ENCODE data around the gene ENTPD6.
"Not testable (repeated sequence)": the region's sequence is repeated elsewhere in the genome, so short reads cannot be mapped to it uniquely, and the experiment has no call there.

Gene ENTPD6

DNA sequence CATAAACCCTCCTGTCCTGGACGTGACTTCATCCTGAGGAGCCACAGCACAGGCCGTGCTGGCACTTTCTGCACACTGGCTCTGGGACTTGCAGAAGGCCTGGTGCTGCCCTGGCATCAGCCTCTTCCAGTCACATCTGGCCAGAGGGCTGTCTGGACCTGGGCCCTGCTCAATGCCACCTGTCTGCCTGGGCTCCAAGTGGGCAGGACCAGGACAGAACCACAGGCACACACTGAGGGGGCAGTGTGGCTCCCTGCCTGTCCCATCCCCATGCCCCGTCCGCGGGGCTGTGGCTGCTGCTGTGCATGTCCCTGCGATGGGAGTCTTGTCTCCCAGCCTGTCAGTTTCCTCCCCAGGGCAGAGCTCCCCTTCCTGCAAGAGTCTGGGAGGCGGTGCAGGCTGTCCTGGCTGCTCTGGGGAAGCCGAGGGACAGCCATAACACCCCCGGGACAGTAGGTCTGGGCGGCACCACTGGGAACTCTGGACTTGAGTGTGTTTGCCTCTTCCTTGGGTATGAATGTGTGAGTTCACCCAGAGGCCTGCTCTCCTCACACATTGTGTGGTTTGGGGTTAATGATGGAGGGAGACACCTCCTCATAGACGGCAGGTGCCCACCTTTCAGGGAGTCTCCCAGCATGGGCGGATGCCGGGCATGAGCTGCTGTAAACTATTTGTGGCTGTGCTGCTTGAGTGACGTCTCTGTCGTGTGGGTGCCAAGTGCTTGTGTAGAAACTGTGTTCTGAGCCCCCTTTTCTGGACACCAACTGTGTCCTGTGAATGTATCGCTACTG lies 30.3 kb downstream of the ENTPD6 start:
- no peak for DNase-seq

- no peak for DNase-seq
Observed at GRCh38 chr20:25226433-25227316, 31.2 kb downstream of the ENTPD6 start.

DNA sequence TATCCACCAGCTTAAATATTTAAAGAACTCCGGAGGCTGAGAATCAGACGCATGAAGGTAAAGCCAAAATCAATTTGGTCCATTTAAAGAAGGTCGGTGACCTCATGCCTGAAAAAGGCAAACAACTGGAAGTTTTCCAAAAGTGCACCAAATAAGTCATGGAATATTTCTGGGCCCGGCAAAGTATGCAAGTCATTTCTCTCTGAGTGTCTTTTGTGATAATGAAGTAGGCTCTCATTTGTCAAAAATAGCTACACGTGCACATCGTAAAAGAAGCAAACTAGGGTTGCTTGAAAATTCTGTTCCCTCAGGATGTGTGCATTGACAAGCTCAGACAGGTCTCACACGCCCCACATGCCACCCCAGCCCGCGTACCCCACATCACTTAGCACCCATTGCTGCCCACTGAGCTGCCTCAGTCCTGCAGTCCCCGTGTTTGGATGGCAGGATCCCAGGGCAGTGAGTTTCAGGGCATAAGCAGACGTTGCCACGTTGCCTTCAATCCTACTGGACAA lies 31.9 kb downstream of the ENTPD6 start:
- no peak for DNase-seq

GRCh38 chr20:25229486-25230165 lies 34.1 kb downstream of the ENTPD6 start:
- DNase-seq, result no peak

DNA sequence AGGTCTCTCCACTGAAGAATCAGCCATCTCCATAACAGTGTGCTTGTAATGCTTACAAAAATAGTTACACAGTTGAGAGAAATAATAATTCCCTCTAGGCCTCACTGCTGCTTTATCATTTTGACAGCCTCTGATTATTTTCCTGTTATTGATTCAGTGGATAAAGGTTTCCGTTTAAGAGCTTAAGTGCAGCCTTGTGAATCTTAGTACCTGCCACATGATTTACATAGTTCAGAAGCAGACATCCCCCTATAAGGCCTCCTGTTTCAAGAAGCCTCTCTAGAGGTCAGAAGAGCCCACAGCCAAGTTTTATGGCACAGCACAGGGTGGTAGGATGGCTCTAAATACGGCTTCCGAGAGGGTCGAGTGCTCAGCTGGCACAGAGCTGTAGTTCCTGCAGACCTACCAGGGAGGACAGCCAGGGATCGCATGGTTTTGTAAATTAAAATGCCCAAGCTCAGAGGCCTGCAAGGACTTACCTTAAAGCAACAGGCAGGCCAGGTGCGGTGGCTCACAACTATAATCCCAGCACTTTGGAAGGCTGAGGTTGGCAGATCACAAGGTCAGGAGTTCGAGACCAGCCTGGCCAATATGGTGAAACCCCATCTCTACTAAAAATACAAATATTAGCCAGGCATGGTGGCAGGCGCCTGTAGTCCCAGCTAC lies 34.8 kb downstream of the ENTPD6 start:
- DNase-seq, result no peak

DNA sequence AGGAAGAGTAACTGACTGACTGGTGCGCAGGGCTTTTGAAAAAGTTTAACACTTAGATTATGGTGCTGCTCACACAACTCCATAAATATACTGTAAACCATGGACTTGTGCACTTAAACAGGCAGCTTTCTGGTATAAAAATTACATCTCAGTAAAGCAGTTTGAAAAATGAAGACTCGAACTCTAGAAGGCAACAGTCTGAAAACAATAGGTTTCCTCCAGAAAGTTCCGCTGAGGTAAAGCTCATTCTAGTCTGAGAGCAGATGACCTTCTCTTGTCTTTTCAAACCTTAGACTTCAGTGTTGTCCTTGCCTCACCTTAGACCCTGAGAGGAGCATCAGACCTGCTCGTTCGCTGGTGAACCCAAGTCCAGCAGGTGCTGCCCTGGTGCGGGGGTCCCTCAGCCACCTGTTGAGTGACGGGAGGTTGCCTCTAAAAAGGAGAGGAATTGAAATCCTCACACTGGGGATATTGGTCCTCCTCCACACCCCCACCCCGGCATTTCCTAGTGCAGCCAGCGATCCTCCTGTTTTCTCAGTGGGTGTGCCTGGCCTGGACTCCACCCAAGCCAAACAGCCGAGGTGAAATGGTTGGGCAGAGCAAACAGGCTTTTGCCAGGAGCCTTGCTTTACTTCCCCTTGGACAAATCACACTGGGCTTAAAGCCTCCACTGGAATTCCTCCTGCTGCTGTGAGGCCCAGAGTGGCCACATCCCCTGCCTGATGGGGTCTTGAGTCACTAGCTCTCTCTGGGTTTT lies 37.7 kb downstream of the ENTPD6 start:
- DNase-seq, result peak; percentile 55

DNA sequence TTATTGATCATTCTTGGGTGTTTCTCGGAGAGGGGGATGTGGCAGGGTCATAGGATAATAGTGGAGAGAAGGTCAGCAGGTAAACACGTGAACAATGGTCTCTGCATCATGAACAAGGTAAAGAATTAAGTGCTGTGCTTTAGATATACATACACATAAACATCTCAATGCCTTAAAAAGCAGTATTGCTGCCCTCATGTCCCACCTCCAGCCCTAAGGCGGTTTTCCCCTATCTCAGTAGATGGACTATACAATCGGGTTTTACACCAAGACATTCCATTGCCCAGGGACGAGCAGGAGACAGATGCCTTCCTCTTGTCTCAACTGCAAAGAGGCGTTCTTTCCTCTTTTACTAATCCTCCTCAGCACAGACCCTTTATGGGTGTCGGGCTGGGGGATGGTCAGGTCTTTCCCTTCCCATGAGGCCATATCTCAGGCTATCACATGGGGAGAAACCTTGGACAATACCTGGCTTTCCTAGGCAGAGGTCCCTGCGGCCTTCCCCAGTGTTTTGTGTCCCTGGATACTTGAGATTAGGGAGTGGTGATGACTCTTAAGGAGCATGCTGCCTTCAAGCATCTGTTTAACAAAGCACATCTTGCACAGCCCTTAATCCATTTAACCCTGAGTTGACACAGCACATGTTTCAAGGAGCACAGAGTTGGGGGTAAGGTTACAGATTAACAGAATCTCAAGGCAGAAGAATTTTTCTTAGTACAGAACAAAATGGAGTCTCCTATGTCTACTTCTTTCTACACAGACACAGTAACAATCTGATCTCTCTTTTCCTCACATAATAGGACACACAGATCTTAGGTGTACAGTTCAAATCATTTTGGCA lies 38.7 kb downstream of the ENTPD6 start:
- not testable (repeated sequence) for DNase-seq

GRCh38 chr20:25236450-25237304 lies 41.2 kb downstream of the ENTPD6 start:
- DNase-seq, result no peak

- no peak for DNase-seq
Observed at GRCh38 chr20:25237610-25238318, 42.3 kb downstream of the ENTPD6 start.

- DNase-seq, result no peak
Observed at GRCh38 chr20:25238319-25239037, 43.0 kb downstream of the ENTPD6 start.

DNA sequence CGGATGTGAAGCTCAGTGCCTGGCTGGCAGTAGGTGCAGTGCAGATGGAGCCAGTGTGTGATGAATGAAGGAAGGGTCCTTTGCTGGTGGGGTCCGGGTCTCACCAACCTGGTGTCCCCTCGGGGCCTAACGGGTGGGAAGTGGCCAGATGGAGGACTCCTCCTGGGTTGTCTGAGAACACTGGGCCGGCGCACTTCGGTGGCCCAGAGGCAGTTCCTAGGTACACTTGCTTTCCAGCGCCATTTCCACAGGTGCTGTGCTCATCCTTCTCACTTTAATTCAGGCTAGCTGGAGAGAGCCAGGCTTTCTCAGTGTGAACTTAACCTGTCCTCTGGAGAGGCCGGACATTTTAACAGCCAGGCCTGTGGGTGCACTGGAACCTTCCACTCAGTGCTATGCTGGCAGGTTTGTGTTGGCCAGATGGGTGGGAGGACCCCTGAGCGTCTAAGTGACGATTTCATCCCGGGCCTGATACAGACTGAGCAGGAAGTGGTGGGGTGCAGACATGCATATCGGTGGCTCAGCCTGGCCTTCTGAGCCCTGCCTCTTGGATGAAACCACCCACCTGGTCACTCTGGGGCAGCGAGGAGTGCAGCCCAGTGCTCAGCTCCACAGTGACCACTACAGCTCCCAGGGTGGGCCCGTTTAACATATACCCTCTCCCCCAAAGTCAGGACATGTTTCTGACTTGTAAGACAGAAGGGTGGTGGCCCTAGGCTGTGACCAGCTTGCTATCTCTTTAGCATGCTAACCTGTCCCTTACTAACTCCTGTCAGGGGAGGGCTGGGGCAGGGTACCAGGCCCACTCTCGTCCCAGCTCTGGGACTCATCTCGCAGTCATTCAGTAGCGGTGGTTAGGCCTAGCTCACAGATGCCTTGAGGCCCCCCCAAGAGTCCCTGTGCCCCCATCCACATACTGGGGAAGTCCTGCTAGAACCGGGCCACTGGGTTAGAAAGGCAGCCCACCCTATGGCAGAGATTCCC lies 44.2 kb downstream of the ENTPD6 start:
- no peak for DNase-seq

DNA sequence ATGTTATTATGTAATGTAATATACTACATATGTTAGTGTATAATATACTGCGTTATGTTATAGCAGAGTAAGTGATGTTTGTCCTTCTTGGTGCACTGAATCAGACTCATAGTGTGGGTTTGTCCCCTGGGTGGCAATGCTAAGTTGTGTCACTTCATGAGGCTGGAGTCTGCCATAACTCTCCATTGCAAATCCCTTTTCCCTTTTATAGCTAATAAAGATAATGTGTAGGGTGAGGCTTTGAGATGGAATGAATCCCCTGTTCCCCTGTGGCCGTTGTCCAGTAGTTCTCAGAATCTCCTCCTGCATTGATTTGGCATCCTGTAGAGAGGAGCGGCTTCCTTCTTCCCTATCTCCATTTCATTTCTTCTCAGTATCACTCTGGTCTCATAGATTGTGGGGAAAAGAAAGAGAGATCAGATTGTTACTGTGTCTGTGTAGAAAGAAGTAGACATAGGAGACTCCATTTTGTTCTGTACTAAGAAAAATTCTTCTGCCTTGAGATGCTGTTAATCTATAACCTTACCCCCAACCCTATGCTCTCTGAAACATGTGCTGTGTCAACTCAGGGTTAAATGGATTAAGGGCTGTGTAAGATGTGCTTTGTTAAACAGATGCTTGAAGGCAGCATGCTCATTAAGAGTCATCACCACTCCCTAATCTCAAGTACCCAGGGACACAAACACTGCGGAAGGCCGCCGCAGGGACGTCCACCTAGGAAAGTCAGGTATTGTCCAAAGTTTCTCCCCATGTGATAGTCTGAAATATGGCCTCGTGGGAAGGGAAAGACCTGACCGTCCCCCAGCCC lies 45.5 kb downstream of the ENTPD6 start:
- DNase-seq, result not testable (repeated sequence)

GRCh38 chr20:25241659-25241955 lies 46.1 kb downstream of the ENTPD6 start:
- not testable (repeated sequence) for DNase-seq

DNA sequence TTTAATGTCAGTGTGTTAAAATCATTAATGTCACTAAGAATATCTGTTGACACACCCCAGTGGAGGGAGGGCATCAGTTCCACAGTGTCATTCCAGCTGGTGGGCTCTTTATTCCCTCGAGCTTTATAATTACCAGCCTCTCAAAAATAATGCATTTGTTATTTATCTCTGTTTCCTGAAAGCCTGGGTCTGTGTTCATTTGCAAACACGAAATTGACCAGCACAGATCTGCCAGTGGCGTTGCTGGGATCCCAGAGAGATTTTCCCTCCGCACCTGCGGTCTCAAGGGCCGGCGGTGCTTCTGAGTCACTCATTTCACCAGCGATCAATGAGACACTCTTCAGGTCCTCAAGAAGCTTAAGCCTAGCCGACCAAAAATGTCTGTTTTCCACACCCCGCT lies 46.7 kb downstream of the ENTPD6 start:
- peak; percentile 69 for DNase-seq

- DNase-seq, result no peak
Observed at GRCh38 chr20:25243416-25243979, 48.0 kb downstream of the ENTPD6 start.

DNA sequence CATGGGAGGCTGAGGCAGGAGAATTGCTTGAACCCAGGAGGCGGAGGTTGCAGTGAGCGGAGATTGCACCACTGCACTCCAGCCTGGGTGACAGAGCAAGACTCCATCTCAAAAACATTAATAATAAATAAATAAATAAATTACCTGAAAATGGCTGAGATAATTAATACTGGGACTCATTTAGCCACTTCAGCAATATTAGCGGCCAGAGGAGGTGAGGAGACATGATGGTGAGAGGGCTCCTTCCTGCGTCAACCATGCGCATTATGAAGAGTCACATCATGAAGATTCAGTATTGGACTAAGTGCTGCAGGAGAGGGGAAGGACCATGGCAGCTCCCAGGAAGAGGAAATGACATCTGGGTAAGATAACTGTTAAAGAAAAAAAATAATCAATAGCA lies 49.5 kb downstream of the ENTPD6 start:
- DNase-seq, result no peak

All from NCI-H146 (cell line).